Erythroblast (primary cell): ENCODE measurements around the gene NTM.

ENCODE experiments used
- DNase-seq, 2 experiments: peaks; one replicate each; lab custom pipeline; 2025; lab: John Stamatoyannopoulos, UW
- GATA1 ChIP-seq: IDR thresholded peaks from 2 replicates; pipeline ENCODE4 v1.6.1; 2011; ENCODE audit warnings: low read depth, mild to moderate bottlenecking, control low read depth, low read length, moderate library complexity
- POLR2A ChIP-seq: IDR thresholded peaks from 2 replicates; pipeline ENCODE4 v1.6.1; 2011; ENCODE audit warnings: mild to moderate bottlenecking, low read length

NTM gene

DNA sequence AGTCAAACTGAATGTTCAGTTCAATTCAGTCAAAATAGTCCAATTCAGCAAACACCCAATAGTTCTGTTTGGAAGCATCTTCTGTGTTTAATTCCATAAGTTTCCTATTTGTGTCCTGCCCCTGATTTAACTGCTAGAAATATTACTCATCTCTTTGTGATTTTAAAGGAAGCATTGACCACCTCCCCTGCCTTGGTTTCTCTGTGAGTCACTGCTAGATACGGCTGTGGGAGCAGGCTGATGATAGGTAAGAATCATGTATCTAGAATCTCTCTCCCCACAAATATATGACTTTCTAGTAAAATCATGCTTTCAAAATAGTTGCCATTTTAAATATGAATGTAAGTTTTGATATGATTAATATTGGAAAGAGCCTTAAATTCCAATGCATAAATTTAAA is 888.5 kb downstream of the NTM start:
- TF ChIP-seq POLR2A (no peak), GATA1 (no peak)
- DNase-seq = no peak

- no peak for TF ChIP-seq GATA1
- no peak for DNase-seq
Measured at GRCh38 chr11:132260636-132261035, 890.2 kb downstream of the NTM start.

GRCh38 chr11:132263241-132263640 is 892.8 kb downstream of the NTM start:
- no peak for DNase-seq
- TF ChIP-seq POLR2A (no peak), GATA1 (no peak)

DNA sequence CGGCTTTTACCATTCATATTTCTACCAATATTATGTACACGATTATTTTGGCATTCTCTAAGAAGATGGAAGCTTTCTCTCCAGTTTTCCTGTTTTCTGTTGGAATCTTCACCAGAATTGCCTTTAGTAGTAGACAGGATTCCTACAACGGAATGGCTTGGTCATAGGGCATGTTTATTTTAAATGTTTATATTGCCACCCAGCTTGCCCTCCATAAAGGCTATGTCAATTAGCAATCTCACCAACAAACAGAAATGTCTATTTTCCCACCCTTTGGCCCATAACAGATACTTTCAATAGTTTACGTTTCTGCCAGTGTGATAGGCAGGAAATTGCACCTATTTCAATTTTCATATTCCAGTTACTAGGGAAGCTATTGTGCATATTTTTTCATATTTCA is 893.5 kb downstream of the NTM start:
- no peak for DNase-seq
- no peak for TF ChIP-seq POLR2A
- TF ChIP-seq GATA1 = no peak

- DNase-seq = no peak
- no peak for TF ChIP-seq POLR2A
- TF ChIP-seq GATA1 = no peak
Measured at GRCh38 chr11:132264616-132265015, 894.2 kb downstream of the NTM start.

- peak in 1 of 2 experiments; percentile 0 for DNase-seq
- TF ChIP-seq POLR2A (no peak), GATA1 (no peak)
Measured at GRCh38 chr11:132278801-132279574, 908.6 kb downstream of the NTM start.

DNA sequence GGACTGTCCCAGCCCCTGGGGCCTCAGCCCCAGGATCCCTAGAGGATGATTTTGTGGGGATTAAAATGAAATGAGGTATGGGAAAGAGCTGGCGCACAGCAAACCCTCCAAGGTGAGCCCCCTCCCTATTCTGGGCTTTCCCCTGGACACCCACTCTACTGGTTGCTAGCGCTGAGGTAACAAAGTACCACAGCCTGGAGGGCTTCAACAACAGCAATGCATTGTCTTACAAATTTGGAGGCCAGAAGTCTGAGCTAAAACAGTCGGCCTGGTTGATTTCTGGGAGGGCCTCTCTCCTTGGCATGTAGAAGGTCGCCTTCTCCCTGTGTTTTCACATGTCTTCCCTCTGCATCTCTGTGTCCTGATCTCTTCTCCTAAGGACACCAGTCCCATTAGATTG is 913.6 kb downstream of the NTM start:
- DNase-seq = no peak
- no peak for TF ChIP-seq POLR2A
- TF ChIP-seq GATA1 = no peak

- TF ChIP-seq POLR2A (no peak), GATA1 (no peak)
- DNase-seq = no peak
Measured at GRCh38 chr11:132284611-132285010, 914.2 kb downstream of the NTM start.

DNA sequence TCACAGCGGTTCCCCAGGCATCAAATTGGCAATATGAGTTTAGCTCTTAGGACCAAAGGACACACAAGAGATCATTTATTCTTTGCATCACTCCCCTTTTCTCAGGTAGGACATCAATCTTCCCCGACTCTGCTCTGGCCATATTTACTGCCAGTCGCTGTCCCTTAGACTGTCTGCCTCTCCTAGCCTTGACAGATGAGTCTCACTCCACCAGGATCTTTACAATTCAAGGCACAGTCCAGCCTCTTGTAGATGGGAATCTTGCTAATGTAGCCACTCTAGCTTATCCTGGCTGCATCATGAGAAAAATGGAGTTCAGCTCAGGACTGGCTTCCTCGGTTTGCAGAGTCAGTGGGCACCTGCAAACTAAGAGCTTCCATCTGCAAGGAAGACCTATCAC is 915.2 kb downstream of the NTM start:
- TF ChIP-seq GATA1 = no peak
- no peak for TF ChIP-seq POLR2A
- DNase-seq = no peak

- no peak for DNase-seq
- TF ChIP-seq GATA1 (no peak), POLR2A (no peak)
Measured at GRCh38 chr11:132286106-132286505, 915.7 kb downstream of the NTM start.

GRCh38 chr11:132288036-132288435 is 917.6 kb downstream of the NTM start:
- no peak for DNase-seq
- TF ChIP-seq GATA1 (no peak), POLR2A (no peak)

DNA sequence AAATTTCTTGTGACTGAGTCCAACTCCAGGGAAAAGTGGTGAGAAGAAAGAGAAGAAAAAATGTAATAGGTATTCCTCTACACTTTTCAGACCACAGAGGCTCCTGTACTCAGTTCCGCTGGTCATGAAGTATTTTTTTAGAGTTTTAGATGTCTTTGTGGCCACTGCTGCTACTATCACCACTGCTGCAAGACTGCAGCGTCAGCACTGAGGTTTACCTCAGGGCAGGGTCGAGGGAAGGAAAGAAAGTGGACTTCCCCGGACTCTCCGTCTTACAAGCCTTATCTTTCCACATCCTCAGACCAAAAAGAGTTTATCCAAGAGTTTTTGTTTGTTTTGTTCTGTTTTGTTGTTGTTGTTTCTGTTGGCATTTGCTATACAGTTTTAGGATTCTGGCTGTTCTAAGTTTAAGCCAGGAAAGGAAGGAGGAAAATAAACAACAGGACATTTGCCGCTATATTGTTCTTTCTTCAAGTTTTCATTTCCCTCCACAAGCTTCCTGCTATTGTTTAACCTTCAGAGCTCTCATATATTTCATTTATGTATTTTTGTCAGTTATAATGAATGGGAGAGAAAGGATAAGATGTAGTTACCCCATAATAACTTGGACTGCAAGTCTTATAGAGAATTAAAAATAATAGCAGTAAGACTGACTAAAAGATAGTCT is 919.3 kb downstream of the NTM start:
- TF ChIP-seq GATA1 (no peak), POLR2A (no peak)
- no peak for DNase-seq

GRCh38 chr11:132293586-132293985 is 923.2 kb downstream of the NTM start:
- no peak for DNase-seq
- TF ChIP-seq POLR2A = no peak

GRCh38 chr11:132296946-132297610 is 926.7 kb downstream of the NTM start:
- no peak for TF ChIP-seq POLR2A
- no peak for DNase-seq
